Cardiac fibroblast (primary cell): ENCODE results near the gene ZC3H18.
A peak's percentile ranks its signal among the peaks of the same experiment; 100 is the strongest.

ENCODE experiments used
- DNase-seq, 2 donors: peaks; one replicate each; pipeline versions ENCODE4 v3.0.0 to v3.0.0-alpha.2; 2010; ENCODE audit warnings: low read depth in 2 of 2
- H3K4me3 ChIP-seq, 2 donors: replicated peaks in 1 of 2; 1 replicate in 1 of 2; 2 replicates in 1 of 2; pipeline ENCODE4 v1.5.1; 2011; ENCODE audit warnings: low read depth in 2 of 2, low read length in 2 of 2, mild to moderate bottlenecking in 2 of 2, moderate library complexity in 1 of 2
- TF ChIP-seq, protein P1 (sequence below): IDR thresholded peaks from one replicate; pipeline ENCODE4 v1.5.1; 2011; ENCODE audit warnings: low read depth, mild to moderate bottlenecking, low read length, inconsistent platforms

Gene ZC3H18

GRCh38 chr16:88595101-88595500 is 24.9 kb downstream of the ZC3H18 start:
- no peak for DNase-seq
- H3K4me3 ChIP-seq: no peak overlapping the region
- TF ChIP-seq, protein P1, sequence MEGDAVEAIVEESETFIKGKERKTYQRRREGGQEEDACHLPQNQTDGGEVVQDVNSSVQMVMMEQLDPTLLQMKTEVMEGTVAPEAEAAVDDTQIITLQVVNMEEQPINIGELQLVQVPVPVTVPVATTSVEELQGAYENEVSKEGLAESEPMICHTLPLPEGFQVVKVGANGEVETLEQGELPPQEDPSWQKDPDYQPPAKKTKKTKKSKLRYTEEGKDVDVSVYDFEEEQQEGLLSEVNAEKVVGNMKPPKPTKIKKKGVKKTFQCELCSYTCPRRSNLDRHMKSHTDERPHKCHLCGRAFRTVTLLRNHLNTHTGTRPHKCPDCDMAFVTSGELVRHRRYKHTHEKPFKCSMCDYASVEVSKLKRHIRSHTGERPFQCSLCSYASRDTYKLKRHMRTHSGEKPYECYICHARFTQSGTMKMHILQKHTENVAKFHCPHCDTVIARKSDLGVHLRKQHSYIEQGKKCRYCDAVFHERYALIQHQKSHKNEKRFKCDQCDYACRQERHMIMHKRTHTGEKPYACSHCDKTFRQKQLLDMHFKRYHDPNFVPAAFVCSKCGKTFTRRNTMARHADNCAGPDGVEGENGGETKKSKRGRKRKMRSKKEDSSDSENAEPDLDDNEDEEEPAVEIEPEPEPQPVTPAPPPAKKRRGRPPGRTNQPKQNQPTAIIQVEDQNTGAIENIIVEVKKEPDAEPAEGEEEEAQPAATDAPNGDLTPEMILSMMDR: no peak

DNA sequence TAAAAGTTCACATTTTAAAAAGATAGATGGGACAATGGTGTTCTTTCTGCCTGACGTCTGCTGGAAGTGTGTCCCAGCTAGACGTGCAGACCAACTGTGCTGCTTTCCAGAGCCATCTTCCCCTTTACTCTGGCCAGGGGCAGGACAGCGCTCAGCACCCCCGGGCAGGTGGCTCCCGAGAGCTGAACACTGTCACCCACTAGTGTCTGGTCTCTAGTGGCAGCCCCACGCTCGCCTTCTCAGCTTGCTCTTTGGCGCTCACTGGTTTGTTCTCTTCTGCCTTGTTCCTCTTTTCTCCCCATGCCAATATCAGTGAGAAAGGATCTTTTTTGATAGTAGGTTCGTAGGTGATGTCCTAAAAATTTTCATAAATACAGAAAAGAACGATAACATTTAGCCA is 25.7 kb downstream of the ZC3H18 start:
- H3K4me3 ChIP-seq: no peak overlapping the region
- DNase-seq: no peak
- TF ChIP-seq, protein P1: no peak

DNA sequence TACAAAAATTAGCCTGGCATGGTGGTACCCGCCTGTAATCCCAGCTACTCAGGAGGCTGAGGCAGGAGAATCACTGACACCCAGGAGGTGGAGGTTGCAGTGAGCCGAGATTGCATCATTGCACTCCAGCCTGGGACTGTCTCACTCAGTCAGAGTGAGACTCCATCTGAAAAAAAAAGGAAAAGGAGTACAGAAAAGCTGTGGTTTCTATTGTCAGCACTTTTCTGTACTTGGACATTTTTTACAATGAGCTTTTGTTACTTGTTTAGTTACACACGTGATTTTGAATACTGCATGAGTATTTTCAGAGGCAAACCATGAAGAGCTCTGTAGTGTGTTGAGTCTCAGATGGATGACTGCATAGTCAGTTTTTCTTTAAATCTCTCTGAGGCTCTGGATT is 26.3 kb downstream of the ZC3H18 start:
- peak; percentile 31 to 36 for DNase-seq
- TF ChIP-seq, protein P1: no peak
- no peak overlapping the region for H3K4me3 ChIP-seq

GRCh38 chr16:88597856-88598491 is 27.8 kb downstream of the ZC3H18 start:
- TF ChIP-seq, protein P1: no peak
- H3K4me3 ChIP-seq: no peak overlapping the region
- no peak for DNase-seq

DNA sequence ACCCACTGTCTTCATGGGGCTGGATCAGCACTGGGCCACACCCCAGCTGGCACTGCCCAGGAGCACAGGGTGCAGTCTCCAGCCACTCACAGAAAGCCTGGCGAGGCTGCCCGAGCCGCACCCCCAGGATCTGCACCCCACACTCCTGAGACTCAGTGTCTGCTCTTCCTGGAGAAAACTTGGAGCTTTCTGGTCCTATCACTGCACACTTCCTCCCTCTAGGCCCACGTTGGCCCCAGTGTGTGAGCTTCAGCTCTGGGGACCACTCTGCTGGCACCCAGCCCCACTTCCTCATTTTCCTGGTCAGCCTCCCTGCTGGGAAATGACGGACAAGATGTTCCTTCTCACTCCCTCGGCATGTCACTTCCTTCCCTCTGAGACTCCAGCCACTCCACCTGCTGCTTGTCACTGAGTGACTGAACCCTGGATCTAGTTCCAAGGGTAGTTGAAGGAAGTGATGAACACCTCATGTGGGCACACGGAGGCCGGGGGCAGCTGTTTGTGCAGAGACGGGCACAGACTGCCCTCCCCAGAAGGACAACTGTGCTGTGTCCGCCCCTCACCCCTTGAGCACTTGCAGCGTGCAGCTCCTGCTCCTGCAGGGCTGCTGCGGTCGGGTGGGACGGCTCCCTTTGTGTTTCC is 29.0 kb downstream of the ZC3H18 start:
- no peak overlapping the region for H3K4me3 ChIP-seq
- TF ChIP-seq, protein P1: no peak
- peak in 1 of 2 donors; percentile 22 for DNase-seq

DNA sequence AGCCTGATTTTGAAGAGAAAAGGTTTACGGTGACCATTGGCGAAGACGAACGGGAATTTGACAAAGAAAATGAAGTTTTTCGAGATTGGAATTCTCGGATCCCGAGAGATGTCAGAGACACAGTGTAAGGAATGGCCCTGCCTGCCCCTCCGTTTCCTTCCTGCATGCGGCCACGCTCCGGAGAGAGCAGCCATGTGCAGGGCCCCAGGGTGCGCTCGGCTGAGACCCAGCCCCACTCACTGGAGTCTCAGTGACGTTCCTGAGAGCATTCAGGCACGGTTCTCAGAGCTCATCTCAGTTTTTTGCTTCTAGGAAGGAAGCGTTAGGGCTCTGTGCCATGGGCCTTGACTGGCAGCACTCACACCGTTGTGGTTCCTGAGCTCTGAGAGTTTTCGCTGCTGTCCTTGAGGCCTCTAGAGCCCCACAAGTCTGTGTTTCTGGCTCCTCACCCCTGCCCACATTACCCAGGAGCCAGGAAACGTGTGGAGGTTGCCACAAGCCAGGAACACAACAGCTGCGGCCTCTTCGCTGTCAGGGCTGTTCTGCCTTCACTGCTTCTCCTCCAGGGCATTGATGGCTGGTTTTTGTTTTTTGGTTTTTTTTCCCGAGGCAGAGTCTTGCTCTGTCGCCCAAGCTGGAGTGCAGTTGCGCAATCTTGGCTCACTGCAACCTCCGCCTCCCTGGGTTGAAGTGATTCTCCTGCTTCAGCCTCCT is 29.8 kb downstream of the ZC3H18 start:
- H3K4me3 ChIP-seq: no peak overlapping the region
- DNase-seq: peak in 1 of 2 donors; percentile 5
- TF ChIP-seq, protein P1: no peak
